NT2/D1 (cell line): ENCODE data around the gene PAK1IP1.
"Not testable (repeated sequence)": the region's sequence is repeated elsewhere in the genome, so short reads cannot be mapped to it uniquely, and the experiment has no call there.

Experiments used
- DNase-seq: peaks from one replicate; pipeline ENCODE4 v3.0.0-alpha.2; 2011; ENCODE audit warnings: low read depth, low spot score
- H3K27me3 ChIP-seq: 2 replicates; pipeline ENCODE4 v1.6.0; 2011; ENCODE audit warnings: mild to moderate bottlenecking; ENCODE audit not compliant: insufficient read length, insufficient read depth
- H3K36me3 ChIP-seq: 2 replicates; pipeline ENCODE4 v1.6.1; 2011; ENCODE audit warnings: mild to moderate bottlenecking, low read length, mixed read lengths; ENCODE audit not compliant: insufficient read depth, insufficient read length
- H3K4me1 ChIP-seq: 2 replicates; pipeline ENCODE4 v1.5.1; 2011; ENCODE audit not compliant: insufficient read depth, insufficient read length
- H3K4me3 ChIP-seq: 2 replicates; pipeline ENCODE4 v1.5.1; 2011; ENCODE audit warnings: low read depth; ENCODE audit not compliant: insufficient read length
- H3K9ac ChIP-seq: 2 replicates; pipeline ENCODE4 v1.6.0; 2011; ENCODE audit warnings: low read depth; ENCODE audit not compliant: insufficient read length
- H3K9me3 ChIP-seq: 2 replicates; pipeline ENCODE4 v1.5.1; 2011; ENCODE audit warnings: mild to moderate bottlenecking, low read length; ENCODE audit not compliant: insufficient read depth
- SUZ12 ChIP-seq: IDR thresholded peaks from 2 replicates; pipeline ENCODE4 v1.6.1; 2011; ENCODE audit not compliant: insufficient read length, insufficient read depth; ENCODE audit errors: extremely low read depth
- YY1 ChIP-seq: IDR thresholded peaks from 2 replicates; pipeline ENCODE4 v1.6.1; 2011; ENCODE audit not compliant: insufficient read length, insufficient read depth
- ZNF274 ChIP-seq: IDR thresholded peaks from 2 replicates; pipeline ENCODE4 v1.6.1; 2011; ENCODE audit warnings: mild to moderate bottlenecking, low read depth, low read length

PAK1IP1 gene

DNA sequence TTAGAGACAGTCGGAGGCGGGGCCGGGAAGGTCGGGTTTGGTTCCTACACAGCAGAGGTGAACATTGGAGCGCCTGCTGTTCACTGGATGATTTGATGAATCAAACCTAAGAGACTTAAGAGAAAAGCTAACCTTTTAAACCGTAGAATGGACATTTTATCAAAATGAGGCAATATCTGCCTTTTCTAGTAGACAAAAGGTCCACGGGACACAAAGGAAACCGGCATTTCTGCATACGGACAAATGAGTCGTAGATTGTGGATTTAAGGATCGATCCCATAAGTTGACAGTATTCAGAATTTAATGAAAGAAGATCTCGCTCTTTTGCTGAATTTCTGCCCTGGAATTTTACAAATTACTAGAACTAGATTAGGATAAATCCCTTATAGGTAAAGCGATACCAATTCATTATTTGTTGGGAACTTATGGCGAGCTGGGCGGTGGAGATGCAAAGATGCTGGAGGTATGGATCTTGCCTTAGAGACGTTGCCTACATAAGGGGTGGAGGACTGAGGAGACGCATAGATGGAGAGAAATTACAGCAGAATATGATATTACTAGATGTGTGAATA is 400 bp downstream of the PAK1IP1 start:
- H3K36me3 ChIP-seq, result peaks cover 43% of the 10 kb centered on the region
- peak overlapping the region; percentile 94 for H3K4me3 ChIP-seq
- H3K9ac ChIP-seq, result peak overlapping the region; percentile 97
- no peak for DNase-seq
- no peaks in the 10 kb centered on the region for H3K4me1 ChIP-seq
- peaks cover 7% of the 10 kb centered on the region; the same call in 1 of the 2 replicates for H3K9me3 ChIP-seq
- no peak for TF ChIP-seq YY1
- no peaks in the 10 kb centered on the region for H3K27me3 ChIP-seq

DNA sequence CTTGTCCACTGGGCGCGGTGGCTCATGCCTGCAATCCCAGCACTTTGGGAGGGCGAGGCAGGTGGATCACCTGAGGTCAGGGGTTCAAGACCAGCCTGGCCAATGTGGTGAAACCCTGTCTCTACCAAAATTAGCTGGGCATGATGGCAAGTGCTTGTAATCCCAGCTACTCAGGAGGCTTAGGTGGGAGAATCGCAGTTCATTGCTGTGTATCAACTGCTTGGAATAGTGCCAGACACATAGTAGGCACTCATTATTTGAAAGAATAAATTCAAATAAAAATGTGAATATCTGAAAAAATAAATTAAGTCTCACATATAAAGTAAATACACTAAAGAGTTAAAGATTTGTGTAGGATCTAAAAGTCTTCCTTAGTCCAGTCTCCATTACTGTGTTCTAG is 1.9 kb downstream of the PAK1IP1 start:
- Histone ChIP-seq H3K36me3 (peaks cover 55% of the 10 kb centered on the region), H3K27me3 (no peaks in the 10 kb centered on the region)
- TF ChIP-seq SUZ12 (no peak), ZNF274 (no peak), YY1 (no peak)

DNA sequence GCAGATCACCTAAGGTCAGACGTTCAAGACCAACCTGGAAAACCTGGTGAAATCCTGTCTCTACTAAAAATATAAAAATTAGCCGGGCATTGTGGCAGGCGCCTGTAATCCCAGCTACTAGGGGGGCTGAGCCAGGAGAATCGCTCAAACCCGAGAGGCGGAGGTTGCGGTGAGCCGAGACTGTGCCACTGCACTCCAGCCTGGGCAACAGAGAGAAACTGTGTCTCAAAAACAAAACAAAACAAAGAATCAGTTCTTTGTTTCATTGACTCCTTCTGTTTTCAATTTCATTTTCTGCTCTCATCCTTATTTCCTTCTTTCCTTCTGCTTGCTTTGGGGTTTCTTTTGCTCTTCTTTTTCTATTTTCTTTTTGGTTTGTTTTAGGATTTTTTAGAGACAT is 19.2 kb downstream of the PAK1IP1 start:
- H3K9me3 ChIP-seq, result peaks cover 15% of the 10 kb centered on the region

More for the DNA sequence above, 1.9 kb downstream of the PAK1IP1 start:
- DNase-seq, result no peak
- peaks cover 7% of the 10 kb centered on the region; the same call in 1 of the 2 replicates for H3K9me3 ChIP-seq
- H3K4me1 ChIP-seq, result no peaks in the 10 kb centered on the region
- no peak overlapping the region for H3K9ac ChIP-seq
- no peak overlapping the region for H3K4me3 ChIP-seq

DNA sequence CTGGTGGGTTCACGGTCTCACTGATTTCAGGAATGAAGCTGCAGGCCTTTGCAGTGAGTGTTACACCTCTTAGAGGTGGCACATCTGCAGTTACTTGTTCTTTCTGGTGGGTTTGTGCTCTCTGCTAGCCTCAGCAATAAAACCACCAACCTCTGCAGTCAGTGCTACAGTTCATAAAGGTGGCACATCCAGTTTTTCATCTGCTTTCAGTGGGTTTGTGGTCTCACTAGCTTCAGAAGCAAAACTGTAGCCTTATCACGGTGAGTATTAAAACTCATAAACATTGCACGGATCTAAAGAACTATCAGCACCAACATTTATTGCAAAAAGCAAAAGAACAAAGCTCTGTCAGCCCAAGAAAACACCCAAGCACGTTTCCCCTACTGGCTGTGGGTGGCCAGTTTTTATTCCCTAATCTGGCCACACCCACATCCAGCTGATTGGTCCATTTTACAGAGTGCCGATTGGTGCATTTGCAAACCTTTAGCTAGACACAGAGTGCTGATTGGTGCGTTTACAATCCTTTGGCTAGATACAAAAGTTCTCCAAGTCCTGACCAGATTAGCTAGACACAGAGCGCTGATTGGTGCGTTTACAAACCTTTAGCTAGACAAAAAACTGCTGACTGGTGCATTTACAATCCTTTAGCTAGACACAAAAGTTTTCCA is 24.7 kb downstream of the PAK1IP1 start:
- H3K36me3 ChIP-seq, result peaks cover 1% of the 10 kb centered on the region
- DNase-seq, result no peak

More for the DNA sequence above, 19.2 kb downstream of the PAK1IP1 start:
- Histone ChIP-seq H3K36me3 (peaks cover 16% of the 10 kb centered on the region), H3K4me3 (no peak overlapping the region), H3K27me3 (no peaks in the 10 kb centered on the region), H3K9ac (no peak overlapping the region), H3K4me1 (no peaks in the 10 kb centered on the region)
- no peak for DNase-seq
- no peak for TF ChIP-seq ZNF274
- TF ChIP-seq YY1, result no peak

DNA sequence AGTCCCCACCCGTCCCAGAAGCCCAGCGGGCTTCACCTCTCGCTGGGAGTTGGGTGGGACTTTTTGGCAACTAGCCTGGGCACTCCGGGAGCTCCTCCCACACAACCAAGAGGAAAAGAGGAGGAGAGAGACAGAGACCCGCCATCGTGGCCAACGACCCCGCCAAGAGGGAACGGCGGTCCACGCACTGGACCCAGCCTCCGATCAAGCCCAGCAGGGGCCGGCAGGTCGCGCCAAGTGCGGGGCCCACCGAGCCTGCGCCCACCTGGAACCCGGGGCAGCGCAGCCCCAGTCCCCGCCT is 25.1 kb downstream of the PAK1IP1 start:
- H3K4me3 ChIP-seq, result peak overlapping the region; percentile 54
- TF ChIP-seq SUZ12 (no peak), YY1 (no peak), ZNF274 (no peak)

More for the DNA sequence above, 24.7 kb downstream of the PAK1IP1 start:
- Histone ChIP-seq H3K9me3 (peaks cover 28% of the 10 kb centered on the region), H3K27me3 (no peaks in the 10 kb centered on the region), H3K4me1 (no peaks in the 10 kb centered on the region), H3K4me3 (no peak overlapping the region), H3K9ac (no peak overlapping the region)
- no peak for TF ChIP-seq SUZ12
- no peak for TF ChIP-seq ZNF274
- TF ChIP-seq YY1, result no peak

DNA sequence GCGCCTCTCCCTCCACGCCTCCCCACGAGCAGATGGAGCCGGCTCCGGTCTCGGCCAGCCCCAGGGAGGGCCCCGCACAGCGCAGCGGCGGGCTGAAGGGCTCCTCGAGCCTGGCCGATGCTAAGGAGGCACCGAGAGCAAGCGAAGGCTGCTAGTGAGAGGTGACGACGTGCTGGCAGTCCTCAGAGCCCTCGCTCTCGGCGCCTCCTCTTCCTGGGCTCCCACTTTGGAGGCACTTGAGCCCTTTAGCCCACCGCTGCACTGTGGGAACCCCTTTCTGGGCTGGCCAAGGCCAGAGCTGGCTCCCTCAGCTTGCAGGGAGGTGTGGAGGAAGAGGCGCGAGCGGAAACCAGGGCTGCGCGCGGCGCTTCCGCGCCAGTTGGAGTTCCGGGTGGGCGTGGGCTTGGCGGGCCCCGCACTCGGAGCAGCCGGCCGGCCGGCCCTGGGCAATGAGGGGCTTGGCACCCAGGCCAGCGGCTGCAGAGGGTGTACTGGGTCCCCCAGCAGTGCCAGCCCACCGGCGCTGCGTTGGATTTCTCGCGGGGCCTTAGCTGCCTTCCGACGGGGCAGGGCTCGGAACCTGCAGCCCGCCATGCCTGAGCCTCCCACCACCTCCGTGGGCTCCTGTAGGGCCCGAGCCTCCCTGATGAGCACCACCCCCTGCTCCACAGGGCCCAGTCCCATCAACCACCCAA is 25.6 kb downstream of the PAK1IP1 start:
- Histone ChIP-seq H3K9ac (peak overlapping the region; percentile 78), H3K9me3 (peaks cover 28% of the 10 kb centered on the region), H3K4me1 (no peaks in the 10 kb centered on the region), H3K36me3 (peaks cover 11% of the 10 kb centered on the region), H3K4me3 (peak overlapping the region; percentile 54), H3K27me3 (no peaks in the 10 kb centered on the region)
- DNase-seq, result no peak
- no peak for TF ChIP-seq YY1
- no peak for TF ChIP-seq ZNF274
- no peak for TF ChIP-seq SUZ12

More for the DNA sequence above, 25.1 kb downstream of the PAK1IP1 start:
- no peaks in the 10 kb centered on the region for H3K4me1 ChIP-seq
- no peak for DNase-seq
- H3K9me3 ChIP-seq, result peaks cover 28% of the 10 kb centered on the region
- peaks cover 6% of the 10 kb centered on the region for H3K36me3 ChIP-seq
- peak overlapping the region; percentile 78 for H3K9ac ChIP-seq
- no peaks in the 10 kb centered on the region for H3K27me3 ChIP-seq

GRCh38 chr6:10720960-10721849 is 26.4 kb downstream of the PAK1IP1 start:
- H3K9ac ChIP-seq, result peak overlapping the region; percentile 78
- not testable (repeated sequence) for DNase-seq

More at GRCh38 chr6:10720960-10721849, 26.4 kb downstream of the PAK1IP1 start:
- not testable (repeated sequence) for H3K27me3 ChIP-seq, H3K4me1 ChIP-seq, H3K4me3 ChIP-seq
- Histone ChIP-seq H3K36me3 (peaks cover 19% of the 10 kb centered on the region), H3K9me3 (peaks cover 28% of the 10 kb centered on the region)
